HG03097 (cell line): ENCODE data around the gene RPLP2.

Experiments used
- ATAC-seq: cut with Tn5 transposase; IDR thresholded peaks from one replicate; pipeline ENCODE4 v1.9.1; 2021; ENCODE audit not compliant: unreplicated experiment, low FRiP score

The RPLP2 gene

DNA sequence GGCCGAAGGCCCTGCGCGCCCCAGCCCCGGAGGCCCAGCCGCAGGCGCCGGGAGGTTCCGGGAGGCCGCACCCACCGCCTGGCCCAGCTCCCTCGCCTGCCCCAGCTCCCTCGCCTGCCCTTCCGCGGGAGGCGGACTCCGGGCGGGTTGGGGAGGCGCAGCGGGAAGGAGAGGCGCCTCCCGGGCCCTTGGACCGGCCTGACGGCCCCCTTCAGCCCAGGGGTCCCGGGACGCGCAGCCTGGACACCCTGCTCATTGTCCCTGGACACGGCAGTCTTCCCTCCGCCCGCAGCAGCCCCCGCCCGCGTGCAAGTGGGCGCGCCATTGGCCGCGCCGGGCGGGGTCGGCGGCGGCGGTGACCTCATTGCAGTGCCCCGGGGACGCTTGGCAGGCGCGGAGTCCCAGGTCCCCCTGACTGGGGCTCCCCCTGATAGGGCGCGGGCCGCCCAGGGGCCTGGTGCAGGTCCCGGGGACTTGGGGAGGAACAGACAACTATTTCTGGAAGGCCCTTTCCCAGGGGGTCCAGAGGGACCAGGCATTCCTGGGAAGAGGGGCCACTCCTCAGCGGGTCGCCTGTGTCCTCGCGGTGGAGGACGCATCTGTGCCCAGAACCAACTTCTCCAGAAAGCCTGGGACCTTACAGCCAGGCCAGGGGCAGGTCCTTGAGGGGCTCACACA, 23.5 kb downstream of the RPLP2 start:
- ATAC-seq: no peak

DNA sequence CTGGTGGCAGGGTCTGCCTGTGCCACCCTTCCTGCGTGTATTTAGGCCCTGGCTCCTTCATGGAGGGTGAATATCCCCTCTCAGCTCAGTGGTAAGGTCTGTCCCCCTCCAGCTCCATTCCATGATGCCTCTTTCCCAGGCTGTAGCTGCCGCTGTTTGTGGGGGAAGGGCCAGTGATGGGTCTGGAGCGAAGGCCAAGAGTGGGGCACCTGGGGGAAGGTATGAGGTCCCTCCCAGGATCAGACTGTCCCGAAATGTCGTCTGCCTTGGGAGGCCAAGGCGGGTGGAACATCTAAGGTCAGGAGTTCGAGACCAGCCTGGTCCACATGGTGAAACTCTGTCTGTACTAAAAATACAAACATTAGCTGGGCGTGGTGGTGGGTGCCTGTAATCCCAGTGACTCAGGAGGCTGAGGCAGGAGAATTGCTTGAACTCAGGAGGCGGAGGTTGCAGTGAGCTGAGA, 24.1 kb downstream of the RPLP2 start:
- ATAC-seq: no peak

DNA sequence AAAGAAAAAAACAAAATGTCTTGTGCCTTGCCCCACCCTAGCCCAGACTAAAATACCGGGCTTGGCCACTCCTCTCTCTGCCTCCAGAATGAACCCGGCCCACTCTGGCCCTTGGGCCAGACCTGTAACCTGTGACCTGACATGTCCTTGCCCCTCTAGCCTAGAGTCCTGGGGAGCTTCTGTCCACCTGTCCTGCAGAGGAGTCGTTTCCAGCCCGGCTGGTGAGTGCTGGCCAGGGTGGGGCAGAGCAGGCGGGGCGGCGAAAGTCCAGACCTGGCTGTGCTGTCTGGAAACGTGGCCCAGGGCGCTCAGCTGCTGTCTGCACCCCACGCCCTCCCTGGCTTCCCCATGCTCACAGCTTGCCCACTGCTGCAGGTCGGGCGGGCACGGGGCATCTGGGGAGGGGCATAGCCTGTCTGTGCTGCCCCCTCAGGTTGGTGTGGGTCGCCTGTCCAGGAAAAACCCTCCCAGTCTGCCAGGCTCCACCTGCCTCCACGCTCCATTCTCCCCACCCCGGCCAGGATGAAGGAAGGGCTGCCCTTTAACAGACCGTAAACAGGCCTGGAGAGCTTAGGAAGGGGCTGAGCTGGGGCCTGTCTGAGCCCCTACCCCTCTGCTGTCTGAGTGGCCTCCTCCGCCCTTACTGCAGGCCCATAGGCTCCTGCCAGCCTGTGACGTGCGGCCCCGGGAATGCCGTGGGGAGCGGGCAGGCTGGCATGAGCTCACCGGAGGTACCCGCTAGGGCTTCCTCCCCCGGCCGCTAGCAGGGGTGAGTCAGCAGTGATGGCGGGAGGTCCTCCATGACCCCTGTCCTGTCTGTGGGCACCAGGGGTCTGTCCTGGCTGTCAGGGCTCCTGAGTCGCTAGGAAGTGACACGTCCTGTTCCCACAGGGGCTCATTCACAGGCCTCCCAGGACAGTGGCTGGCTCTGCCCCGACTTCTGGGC, 24.9 kb downstream of the RPLP2 start:
- no peak for ATAC-seq

DNA sequence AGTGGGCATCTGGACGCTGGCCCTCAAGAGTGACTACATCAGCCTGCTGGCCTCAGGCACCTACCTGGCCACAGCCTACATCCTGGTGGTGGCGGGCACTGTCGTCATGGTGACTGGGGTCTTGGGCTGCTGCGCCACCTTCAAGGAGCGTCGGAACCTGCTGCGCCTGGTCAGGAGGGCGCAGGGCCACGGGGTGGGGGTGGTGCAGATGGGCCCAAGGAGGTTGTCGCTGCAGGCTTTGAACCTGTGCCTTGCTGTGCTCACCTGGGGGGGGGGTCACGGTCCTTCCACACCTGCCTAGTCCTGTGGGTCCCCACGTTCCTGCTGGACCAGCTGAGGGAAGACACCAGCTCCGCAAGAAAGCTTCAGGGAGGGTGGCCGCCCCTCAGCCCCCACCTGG, 26.5 kb downstream of the RPLP2 start:
- ATAC-seq: no peak

DNA sequence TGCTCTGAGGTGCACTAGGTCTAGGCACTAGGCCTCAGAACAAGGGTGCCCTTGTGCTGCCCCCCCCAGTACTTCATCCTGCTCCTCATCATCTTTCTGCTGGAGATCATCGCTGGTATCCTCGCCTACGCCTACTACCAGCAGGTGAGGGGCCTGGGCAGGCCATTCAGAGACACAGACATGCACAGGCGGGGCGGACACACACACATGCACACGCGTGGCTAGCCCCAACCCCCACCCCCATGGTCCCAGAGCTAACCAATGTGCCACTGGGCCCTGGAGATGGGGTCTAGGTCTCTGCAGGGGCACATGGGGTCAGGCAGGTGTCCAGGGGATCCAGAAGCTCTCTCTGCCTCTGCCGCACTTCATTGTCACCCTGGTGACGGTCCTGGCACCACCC, 26.9 kb downstream of the RPLP2 start:
- no peak for ATAC-seq

DNA sequence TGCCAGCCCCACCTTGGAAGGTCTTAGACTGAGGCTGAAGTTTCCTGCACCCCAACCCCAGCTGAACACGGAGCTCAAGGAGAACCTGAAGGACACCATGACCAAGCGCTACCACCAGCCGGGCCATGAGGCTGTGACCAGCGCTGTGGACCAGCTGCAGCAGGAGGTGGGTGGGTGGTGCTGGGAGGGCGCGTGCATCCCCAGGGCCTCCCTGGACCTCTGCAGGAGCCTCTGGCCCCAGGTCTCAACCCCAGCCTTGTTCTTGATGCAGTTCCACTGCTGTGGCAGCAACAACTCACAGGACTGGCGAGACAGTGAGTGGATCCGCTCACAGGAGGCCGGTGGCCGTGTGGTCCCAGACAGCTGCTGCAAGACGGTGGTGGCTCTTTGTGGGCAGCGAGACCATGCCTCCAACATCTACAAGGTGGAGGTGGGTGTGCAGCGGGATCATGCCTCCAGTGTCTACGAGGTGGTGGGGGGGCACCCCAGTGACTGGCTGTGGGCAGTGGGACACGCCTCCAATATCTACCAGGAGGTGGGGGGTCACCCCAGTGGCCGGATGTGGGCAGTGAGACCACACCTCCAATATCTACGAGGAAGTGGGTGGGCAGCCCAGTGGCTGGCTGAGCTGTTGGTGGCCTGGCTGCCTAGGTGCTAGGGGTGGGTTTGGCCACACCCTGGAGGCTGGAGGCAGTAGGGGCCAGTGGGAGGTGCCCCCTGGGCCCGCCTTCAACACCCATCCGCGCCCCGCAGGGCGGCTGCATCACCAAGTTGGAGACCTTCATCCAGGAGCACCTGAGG, 27.6 kb downstream of the RPLP2 start:
- no peak for ATAC-seq

DNA sequence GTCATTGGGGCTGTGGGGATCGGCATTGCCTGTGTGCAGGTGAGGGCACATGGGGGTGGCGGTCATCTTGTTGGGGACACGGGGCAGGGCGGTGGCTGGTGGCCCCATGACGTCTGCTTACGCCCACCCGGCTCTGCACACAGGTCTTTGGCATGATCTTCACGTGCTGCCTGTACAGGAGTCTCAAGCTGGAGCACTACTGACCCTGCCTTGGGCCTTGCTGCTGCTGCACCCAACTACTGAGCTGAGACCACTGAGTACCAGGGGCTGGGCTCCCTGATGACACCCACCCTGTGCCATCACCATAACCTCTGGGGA, 28.2 kb downstream of the RPLP2 start:
- no peak for ATAC-seq

DNA sequence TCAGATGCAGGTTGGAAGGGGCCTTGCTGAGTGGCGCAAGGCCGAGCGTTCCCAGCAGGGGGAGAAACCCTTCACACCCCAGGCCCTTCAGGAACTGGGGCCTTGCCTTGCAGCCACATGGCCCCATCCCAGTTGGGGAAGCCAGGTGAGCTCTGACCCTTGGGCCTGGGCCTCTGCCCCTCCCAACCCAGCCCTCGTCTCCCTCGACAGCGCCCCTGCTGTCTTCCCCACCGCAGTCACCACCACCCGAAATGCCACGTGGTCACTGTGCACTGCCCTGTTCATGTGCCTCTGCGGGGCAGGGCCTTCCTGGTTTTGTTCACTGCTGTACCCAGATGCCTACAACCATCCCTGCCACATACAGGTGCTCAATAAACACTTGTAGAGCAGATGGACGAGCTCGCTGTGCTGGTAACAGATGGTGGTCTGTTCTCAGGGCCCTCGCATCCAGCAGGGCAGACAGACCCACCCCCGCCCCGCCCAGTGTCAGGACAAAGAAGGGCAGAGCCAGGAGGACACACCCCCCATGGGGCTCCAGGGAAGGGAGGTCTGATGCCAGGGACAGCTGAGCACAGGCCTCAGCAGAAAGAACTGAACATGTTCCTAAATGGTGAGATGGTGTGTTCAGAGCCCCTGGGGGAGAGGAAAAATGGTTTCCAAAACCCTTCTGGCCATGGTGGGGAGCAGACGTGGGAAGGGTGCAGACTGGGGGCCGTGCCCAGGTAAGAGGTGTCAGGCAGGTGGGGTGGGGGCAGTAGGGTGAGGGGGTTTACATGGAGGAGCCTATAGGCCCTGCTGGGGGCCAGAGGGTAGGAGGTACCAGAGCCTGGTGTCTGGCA, 28.9 kb downstream of the RPLP2 start:
- ATAC-seq: no peak

DNA sequence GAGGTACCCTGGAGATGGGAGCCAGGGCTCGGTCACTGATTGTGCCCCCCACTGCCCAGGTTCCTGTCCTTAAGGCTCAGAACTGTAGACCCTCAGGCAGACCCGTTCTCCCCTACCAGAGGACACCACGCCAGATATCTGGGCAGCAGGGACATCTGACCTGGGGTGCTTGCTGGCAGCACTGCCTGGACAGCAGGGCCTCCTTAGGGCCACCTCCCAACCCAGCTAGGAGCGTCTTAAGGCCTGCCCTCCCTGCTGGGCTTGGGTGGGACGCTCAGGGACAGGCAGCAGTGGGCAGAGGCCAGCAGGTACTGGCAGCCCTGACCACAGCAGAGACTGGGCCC, 29.5 kb downstream of the RPLP2 start:
- ATAC-seq: no peak

DNA sequence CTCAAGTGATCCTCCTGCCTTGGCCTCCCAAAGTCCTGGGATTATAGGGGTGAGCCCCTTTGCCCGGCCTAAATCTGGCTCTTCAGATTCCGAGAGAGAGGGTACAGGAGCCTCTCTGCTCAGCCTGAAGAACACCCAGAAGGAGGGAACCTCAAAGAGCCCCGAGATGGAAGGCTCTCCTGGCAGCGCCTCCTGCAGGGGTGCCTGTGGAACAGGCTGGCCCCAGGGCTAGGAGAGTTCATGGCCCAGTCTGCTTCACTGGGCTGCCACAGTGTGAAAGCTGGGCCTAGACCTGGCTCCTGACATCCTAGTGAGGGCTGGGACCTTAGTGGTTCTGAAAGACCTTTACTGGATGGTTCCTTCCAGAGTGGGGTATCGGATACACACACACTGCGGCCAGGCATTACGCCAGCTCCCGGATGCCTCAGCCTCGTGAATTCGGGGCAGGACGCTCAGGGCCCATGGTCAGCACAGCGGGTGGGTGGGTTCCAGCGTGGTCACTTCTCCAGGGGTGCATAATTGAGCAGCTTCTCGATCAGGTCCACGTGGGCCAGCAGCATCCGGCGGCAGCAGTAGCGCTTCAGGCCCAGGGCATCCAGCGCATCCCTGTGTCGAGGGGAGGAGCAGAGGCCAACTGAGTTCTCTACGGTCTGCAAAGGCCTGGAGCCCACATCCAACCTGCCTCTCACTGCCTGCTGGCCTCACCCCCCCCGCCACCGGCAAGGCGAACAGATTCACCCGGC, 30.3 kb downstream of the RPLP2 start:
- no peak for ATAC-seq

DNA sequence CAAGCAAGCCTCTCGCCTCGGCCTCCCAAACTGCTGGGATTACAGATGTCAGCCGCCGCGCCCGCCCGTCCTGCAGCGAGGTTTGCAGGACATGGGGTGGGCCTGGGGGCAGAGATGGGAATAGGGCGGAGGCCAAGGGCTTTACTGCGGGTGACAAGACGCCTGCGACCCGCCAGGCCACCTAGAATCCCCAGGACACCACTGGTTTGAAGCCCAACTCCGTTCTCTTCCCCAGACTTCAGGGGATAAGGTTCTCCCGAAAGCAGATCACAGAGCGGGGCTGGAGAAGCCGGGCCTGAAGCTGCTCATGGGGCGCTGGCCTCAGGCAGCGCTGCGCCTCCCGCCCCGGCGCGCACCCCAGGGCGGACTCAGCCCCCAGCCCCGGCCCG, 32.2 kb downstream of the RPLP2 start:
- peak; percentile 23 for ATAC-seq

DNA sequence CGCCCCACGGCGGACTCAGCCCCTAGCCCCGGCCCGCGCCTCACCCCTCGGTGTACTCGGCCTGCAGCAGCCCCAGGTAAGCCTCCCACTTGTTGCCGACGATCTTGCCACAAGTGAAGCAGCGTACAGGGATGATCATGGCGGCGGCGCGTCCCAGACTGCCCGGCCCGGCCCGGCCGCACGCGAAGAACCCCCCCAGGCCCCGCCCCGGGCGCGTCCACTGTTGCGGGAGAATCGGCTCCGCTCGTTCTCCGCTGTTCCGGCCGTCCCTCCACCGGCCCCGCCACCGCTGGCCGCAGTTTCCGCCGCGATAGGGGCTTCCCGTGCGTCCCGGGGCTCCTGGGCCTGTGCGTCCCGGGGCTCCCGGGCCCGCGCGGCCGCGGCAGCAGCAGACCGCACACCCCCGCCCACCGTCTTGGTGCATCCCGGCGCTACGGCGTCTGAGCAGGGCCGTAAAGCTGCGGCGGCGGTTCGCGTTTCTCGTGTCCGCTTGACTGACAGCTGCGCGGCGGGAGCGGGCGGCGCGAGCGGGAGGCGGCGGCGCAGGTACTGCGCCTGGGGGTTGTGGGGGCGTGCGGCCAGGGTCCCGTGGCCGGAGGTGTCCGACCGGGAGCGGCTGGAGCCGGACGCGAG, 32.7 kb downstream of the RPLP2 start, which contains the start of the genes POLR2L and TSPAN4:
POLR2L (minus strand) TSS at position 160 of the 633 bp plus-strand sequence; CDS start at position 139, 21 bp downstream.
TSPAN4 (plus strand) TSS at position 483 of the 633 bp plus-strand sequence. CDS start 7,453 bp downstream, outside the sequence.
- ATAC-seq: peak; percentile 49

DNA sequence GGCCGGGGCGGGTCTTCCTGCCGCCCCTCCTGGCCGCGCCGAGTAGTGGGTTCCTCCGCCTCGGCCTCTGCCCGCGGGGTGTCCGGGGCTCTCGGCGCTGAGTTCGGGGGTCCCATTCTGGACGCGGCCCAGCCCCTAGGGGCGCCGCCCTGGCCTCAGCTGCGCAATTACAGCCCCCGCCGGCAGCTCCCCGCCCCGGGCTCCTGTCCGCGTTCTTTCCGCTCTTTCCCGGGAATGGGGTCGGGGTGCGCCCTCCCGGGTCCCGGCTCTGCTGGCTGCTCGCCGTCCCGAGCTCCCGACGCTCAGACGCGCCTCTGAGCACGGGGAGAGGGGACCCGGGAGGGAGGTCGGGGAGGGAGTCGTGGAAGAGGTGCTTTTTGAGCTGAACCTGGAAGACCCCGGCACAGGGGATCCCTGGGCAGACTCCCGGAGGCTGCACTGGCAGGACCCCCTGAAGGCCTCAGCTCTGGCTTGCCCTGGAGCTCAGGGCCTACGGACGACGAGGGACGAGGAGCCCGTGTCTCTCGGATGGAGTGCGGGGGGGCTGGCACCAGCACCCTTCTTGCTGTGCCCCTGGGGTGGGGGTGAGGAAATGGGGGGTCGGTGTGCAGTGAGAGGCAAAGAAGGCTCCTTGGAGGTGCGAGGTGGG, 33.4 kb downstream of the RPLP2 start:
- ATAC-seq: no peak

DNA sequence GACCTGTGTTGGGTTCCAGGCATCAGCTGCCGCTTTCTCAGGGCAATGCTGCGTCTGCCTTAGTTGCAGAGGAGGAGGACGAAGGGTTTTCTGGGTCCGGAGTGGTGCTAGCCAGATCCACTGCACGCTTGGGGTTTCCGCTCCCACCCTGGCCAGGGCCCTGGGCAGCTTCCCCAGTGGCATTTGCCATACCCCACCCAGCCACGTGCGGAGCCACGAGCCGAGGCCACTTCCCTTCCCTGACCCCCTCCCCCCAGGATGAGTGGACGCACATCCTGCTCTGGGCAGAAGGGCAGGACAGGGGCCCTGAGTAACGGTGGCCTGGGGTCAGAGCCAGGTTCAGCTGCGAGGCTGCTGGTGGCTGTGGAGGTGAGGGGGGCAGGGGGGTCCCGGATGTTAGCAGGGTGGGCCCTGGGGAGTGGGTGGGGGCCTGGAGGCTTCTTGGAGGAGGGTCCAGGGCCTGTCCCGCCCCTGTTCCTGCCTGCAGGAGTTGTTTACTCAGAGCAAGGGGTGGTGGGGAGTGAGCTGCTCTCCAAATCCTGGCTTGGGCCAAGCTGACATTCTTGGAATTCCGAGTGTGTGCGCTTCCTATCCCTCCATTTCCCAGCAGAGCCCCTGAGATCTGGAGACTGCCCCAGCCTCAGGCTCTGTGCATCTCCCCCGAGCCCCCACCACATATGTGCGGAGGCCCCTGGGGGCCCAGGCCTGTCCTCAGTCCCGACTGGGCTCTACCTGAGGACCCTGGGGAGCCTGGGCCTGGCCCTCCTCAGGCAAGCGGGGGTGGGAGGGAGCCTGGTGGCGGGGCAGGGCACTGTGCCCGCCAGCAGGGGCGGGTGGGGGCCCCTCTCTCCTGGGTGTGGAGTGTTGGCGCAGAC, 34.3 kb downstream of the RPLP2 start:
- ATAC-seq: no peak

DNA sequence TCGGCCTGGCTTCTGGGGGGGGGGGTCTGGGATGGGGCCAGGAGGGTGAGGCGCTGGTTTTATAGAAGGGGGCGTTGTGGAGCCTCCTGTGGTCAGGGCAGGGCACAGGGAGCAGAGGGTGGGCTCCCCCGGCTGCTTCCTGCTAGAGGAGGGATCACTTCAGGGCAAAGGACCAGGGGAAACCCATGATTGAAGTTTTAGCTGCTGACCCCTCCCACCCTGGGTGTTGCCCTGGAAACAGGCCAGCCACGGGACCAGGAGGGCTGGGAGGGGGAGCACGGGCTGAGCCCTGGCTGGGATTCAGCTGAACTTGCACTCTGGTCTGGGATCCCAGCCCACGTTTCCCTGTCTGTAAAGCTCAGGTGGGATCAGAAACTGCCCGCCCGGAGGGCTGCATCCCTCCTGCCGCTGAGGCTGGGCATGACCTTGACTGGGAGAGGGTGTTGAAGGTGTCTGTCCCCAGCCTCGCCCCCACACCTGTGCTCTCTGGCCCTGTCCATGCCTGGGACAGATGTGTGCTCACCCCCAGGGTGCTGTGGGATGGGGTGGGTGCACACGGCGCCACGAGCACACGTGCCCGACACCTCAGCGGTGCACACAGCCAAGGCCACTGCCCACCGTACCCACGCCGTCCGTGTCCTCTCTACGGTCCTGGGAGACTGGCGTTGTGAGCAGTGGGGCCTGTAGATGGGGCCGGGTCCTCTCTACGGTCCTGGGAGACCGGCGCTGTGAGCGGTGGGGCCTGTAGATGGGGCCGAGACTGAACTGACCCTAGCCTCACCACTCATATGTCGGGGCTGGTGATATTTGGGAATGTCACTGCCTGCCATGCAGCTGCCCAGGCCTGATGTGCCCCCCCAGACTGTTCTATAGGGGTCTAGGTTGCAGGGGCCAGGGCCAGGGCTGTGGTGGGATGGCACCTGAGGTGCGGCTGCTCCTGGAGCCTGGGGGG, 35.2 kb downstream of the RPLP2 start:
- no peak for ATAC-seq

DNA sequence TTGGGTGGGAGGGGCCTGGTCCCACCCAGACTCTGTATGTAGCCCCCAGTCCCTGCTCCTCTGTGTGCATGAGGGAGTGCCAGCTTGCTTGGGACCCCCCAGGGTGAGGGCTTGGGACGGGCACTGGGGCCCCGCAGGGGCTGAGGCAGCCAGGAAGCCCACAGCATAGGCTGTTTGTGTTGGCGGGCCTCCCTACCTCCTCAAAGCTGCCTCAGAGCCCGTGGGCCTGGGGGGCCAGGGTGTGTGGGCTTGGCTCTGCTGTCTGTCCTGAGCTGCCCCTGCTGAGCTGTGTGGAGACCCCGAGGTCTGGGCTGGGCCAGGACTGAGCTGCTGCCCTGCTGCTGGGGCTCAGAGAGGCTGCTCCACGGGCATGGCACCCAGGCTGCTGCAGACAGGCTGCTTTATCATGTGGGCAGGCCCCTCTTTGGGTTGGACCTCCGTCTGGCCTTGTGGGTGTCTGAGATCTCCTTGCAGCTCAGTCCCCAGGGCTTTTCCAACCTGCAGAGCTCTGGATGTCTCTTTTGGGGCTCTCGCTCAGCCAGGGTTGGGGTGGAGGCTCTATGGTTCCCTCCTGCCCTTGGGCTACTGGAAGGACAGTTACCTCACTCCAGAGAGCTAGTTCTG, 36.2 kb downstream of the RPLP2 start:
- no peak for ATAC-seq
